ENCODE data around the gene PCP2.

The PCP2 gene

GRCh38 chr19:7655581-7655980 is 22.1 kb upstream of the PCP2 start:
- Histone ChIP-seq H3K9ac (ENCODE audit: insufficient read length) (no peak overlapping the region), H3K36me3 (ENCODE audit: insufficient read depth, low read length) (no peaks in the 10 kb centered on the region), H3K9me3 (ENCODE audit: low read depth, low read length) (no peaks in the 10 kb centered on the region), H3K4me3 (no peak overlapping the region), H3K27ac (no peak overlapping the region)
- TF ChIP-seq POLR2AphosphoS5 (IDR thresholded peaks at IDR 0.05; ENCODE audit: borderline replicate concordance, low read depth, low read length) (no peak), EZH2 (IDR thresholded peaks at IDR 0.05) (no peak), FOXP2 (optimal IDR thresholded peaks at IDR 0.05; ENCODE audit: control extremely low read depth, extremely low read length, insufficient read depth) (no peak)
- DNase-seq (ENCODE audit: low read depth, low spot score) = no peak

GRCh38 chr19:7654401-7654800 is 20.9 kb upstream of the PCP2 start:
- H3K9ac ChIP-seq (ENCODE audit: insufficient read length) = no peak overlapping the region
- H3K27ac ChIP-seq = no peak overlapping the region
- TF ChIP-seq EZH2 (IDR thresholded peaks at IDR 0.05) (no peak), FOXP2 (optimal IDR thresholded peaks at IDR 0.05; ENCODE audit: control extremely low read depth, extremely low read length, insufficient read depth) (no peak), POLR2AphosphoS5 (IDR thresholded peaks at IDR 0.05; ENCODE audit: borderline replicate concordance, low read depth, low read length) (no peak)
- no peaks in the 10 kb centered on the region for H3K9me3 ChIP-seq (ENCODE audit: low read depth, low read length)
- peak; percentile 47 for DNase-seq (ENCODE audit: low read depth, low spot score)
- no peaks in the 10 kb centered on the region for H3K36me3 ChIP-seq (ENCODE audit: insufficient read depth, low read length)
- no peak overlapping the region for H3K4me3 ChIP-seq

- Histone ChIP-seq H3K27ac (no peak overlapping the region), H3K9ac (ENCODE audit: insufficient read length) (no peak overlapping the region), H3K4me3 (peak overlapping the region; percentile 71)
These were observed 18.6 kb upstream of the PCP2 start for GRCh38 chr19:7652061-7652641.

GRCh38 chr19:7650148-7650547 is 16.6 kb upstream of the PCP2 start:
- Histone ChIP-seq H3K27ac (no peak overlapping the region), H3K9me3 (ENCODE audit: low read depth, low read length) (no peaks in the 10 kb centered on the region), H3K4me3 (no peak overlapping the region), H3K9ac (ENCODE audit: insufficient read length) (no peak overlapping the region), H3K36me3 (ENCODE audit: insufficient read depth, low read length) (no peaks in the 10 kb centered on the region)
- no peak for DNase-seq (ENCODE audit: low read depth, low spot score)
- TF ChIP-seq FOXP2 (optimal IDR thresholded peaks at IDR 0.05; ENCODE audit: control extremely low read depth, extremely low read length, insufficient read depth) (no peak), EZH2 (IDR thresholded peaks at IDR 0.05) (no peak), POLR2AphosphoS5 (IDR thresholded peaks at IDR 0.05; ENCODE audit: borderline replicate concordance, low read depth, low read length) (no peak)

More at GRCh38 chr19:7652061-7652641, 18.6 kb upstream of the PCP2 start:
- Histone ChIP-seq H3K36me3 (ENCODE audit: insufficient read depth, low read length) (no peaks in the 10 kb centered on the region), H3K9me3 (ENCODE audit: low read depth, low read length) (no peaks in the 10 kb centered on the region)
- TF ChIP-seq POLR2AphosphoS5 (IDR thresholded peaks at IDR 0.05; ENCODE audit: borderline replicate concordance, low read depth, low read length) = no peak
- TF ChIP-seq EZH2 (IDR thresholded peaks at IDR 0.05) = no peak
- TF ChIP-seq FOXP2 (optimal IDR thresholded peaks at IDR 0.05; ENCODE audit: control extremely low read depth, extremely low read length, insufficient read depth) = no peak
- no peak for DNase-seq (ENCODE audit: low read depth, low spot score)

GRCh38 chr19:7648265-7649014 is 14.9 kb upstream of the PCP2 start:
- TF ChIP-seq FOXP2 (optimal IDR thresholded peaks at IDR 0.05; ENCODE audit: control extremely low read depth, extremely low read length, insufficient read depth) (no peak), POLR2AphosphoS5 (IDR thresholded peaks at IDR 0.05; ENCODE audit: borderline replicate concordance, low read depth, low read length) (no peak), EZH2 (IDR thresholded peaks at IDR 0.05) (no peak)
- no peak overlapping the region for H3K4me3 ChIP-seq
- H3K9me3 ChIP-seq (ENCODE audit: low read depth, low read length) = no peaks in the 10 kb centered on the region
- no peak overlapping the region for H3K27ac ChIP-seq
- DNase-seq (ENCODE audit: low read depth, low spot score) = no peak
- no peaks in the 10 kb centered on the region for H3K36me3 ChIP-seq (ENCODE audit: insufficient read depth, low read length)
- H3K9ac ChIP-seq (ENCODE audit: insufficient read length) = no peak overlapping the region

- Histone ChIP-seq H3K9me3 (ENCODE audit: low read depth, low read length) (no peaks in the 10 kb centered on the region), H3K36me3 (ENCODE audit: insufficient read depth, low read length) (no peaks in the 10 kb centered on the region), H3K9ac (ENCODE audit: insufficient read length) (no peak overlapping the region), H3K4me3 (no peak overlapping the region), H3K27ac (no peak overlapping the region)
- no peak for DNase-seq (ENCODE audit: low read depth, low spot score)
- TF ChIP-seq POLR2AphosphoS5 (IDR thresholded peaks at IDR 0.05; ENCODE audit: borderline replicate concordance, low read depth, low read length) (no peak), FOXP2 (optimal IDR thresholded peaks at IDR 0.05; ENCODE audit: control extremely low read depth, extremely low read length, insufficient read depth) (no peak), EZH2 (IDR thresholded peaks at IDR 0.05) (no peak)
These were observed 13.6 kb upstream of the PCP2 start for GRCh38 chr19:7647156-7647555.

- Histone ChIP-seq H3K27ac (no peak overlapping the region), H3K9me3 (ENCODE audit: low read depth, low read length) (no peaks in the 10 kb centered on the region), H3K36me3 (ENCODE audit: insufficient read depth, low read length) (no peaks in the 10 kb centered on the region), H3K9ac (ENCODE audit: insufficient read length) (no peak overlapping the region), H3K4me3 (no peak overlapping the region)
- TF ChIP-seq FOXP2 (optimal IDR thresholded peaks at IDR 0.05; ENCODE audit: control extremely low read depth, extremely low read length, insufficient read depth) (no peak), EZH2 (IDR thresholded peaks at IDR 0.05) (no peak), POLR2AphosphoS5 (IDR thresholded peaks at IDR 0.05; ENCODE audit: borderline replicate concordance, low read depth, low read length) (no peak)
- no peak for DNase-seq (ENCODE audit: low read depth, low spot score)
These were observed 12.8 kb upstream of the PCP2 start for GRCh38 chr19:7646426-7646700.

GRCh38 chr19:7645656-7646425 is 12.3 kb upstream of the PCP2 start:
- Histone ChIP-seq H3K27ac (no peak overlapping the region), H3K36me3 (ENCODE audit: insufficient read depth, low read length) (no peaks in the 10 kb centered on the region), H3K9me3 (ENCODE audit: low read depth, low read length) (no peaks in the 10 kb centered on the region), H3K4me3 (no peak overlapping the region), H3K9ac (ENCODE audit: insufficient read length) (no peak overlapping the region)
- TF ChIP-seq EZH2 (IDR thresholded peaks at IDR 0.05) (no peak), POLR2AphosphoS5 (IDR thresholded peaks at IDR 0.05; ENCODE audit: borderline replicate concordance, low read depth, low read length) (no peak), FOXP2 (optimal IDR thresholded peaks at IDR 0.05; ENCODE audit: control extremely low read depth, extremely low read length, insufficient read depth) (no peak)
- DNase-seq (ENCODE audit: low read depth, low spot score) = no peak

All from SK-N-MC (cell line).